ENCODE results near the gene SMC4. TPM values are rescaled to one million over a fixed set of nuclear protein-coding genes. Genes with fewer than 3 reads are reported as not detected.

Gene SMC4
- total and polyA plus RNA-seq, 2 of the 8 experiments (the other 6 are each of a cell fraction or from before 2014, with no cell fraction given), result 26.6 to 118 TPM

GRCh38 chr3:160384639-160385318 lies 14.7 kb upstream of the SMC4 start (continued):
- TF ChIP-seq ASH2L (IDR thresholded peaks at IDR 0.05; ENCODE audit: low read length), result no peak
- TF ChIP-seq SRF (IDR thresholded peaks at IDR 0.05; ENCODE audit: low read depth, low read length), result no peak
- no peak for TF ChIP-seq TAF1 (IDR thresholded peaks at IDR 0.05; ENCODE audit: low read depth, low read length)
- no peak for TF ChIP-seq SIRT6 (IDR thresholded peaks at IDR 0.05; ENCODE audit: low read length)
- TF ChIP-seq HDAC6 (IDR thresholded peaks at IDR 0.05; ENCODE audit: low read depth, low read length), result no peak
